ENCODE data around the gene PAQR8. TPM values are rescaled to one million over a fixed set of nuclear protein-coding genes. Genes with fewer than 3 reads are reported as not detected.

PAQR8 gene
- total and polyA plus RNA-seq, 2 of the 13 experiments (the other 11 are each of a cell fraction or from before 2014, with no cell fraction given) = 37.7 to 50.7 TPM

- TF ChIP-seq ZMAT5 (CRISPR knock-in tag; IDR thresholded peaks at IDR 0.05; ENCODE audit: borderline replicate concordance, low read depth) (no peak), MED13 (CRISPR knock-in tag; IDR thresholded peaks at IDR 0.05) (no peak), IKZF5 (CRISPR knock-in tag; IDR thresholded peaks at IDR 0.05) (peak; percentile 45; the same call in 1 of the 2 replicates), RFX1 (IDR thresholded peaks at IDR 0.05) (no peak), ZNF484 (CRISPR knock-in tag; IDR thresholded peaks at IDR 0.05; ENCODE audit: borderline replicate concordance, low read depth) (no peak), HNRNPK (IDR thresholded peaks at IDR 0.05; ENCODE audit: low read depth, low read length, poor library complexity, severe bottlenecking) (no peak), LCORL (IDR thresholded peaks at IDR 0.05) (no peak), LCORL (CRISPR knock-in tag; IDR thresholded peaks at IDR 0.05) (no peak), FOXJ3 (CRISPR knock-in tag; IDR thresholded peaks at IDR 0.05; ENCODE audit: borderline replicate concordance) (peak; percentile 79; the same call in 1 of the 2 replicates), ZNF235 (CRISPR knock-in tag; IDR thresholded peaks at IDR 0.05; ENCODE audit: borderline replicate concordance) (no peak), NCOA5 (CRISPR knock-in tag; IDR thresholded peaks at IDR 0.05) (no peak), ZBTB37 (CRISPR knock-in tag; IDR thresholded peaks at IDR 0.05) (no peak), GRHL1 (CRISPR knock-in tag; conservative IDR thresholded peaks at IDR 0.05) (no peak), TBX3 (IDR thresholded peaks at IDR 0.05; ENCODE audit: borderline replicate concordance) (no peak), ZNF572 (CRISPR knock-in tag; IDR thresholded peaks at IDR 0.05) (no peak), ZNF746 (CRISPR knock-in tag; IDR thresholded peaks at IDR 0.05) (no peak), ELK4 (CRISPR knock-in tag; IDR thresholded peaks at IDR 0.05; ENCODE audit: borderline replicate concordance) (no peak), AHR (CRISPR knock-in tag; IDR thresholded peaks at IDR 0.05) (no peak), PAF1 (CRISPR knock-in tag; IDR thresholded peaks at IDR 0.05) (0 out of 2 replicates have a peak, but pooled peaks have one; percentile 69), MAZ (IDR thresholded peaks at IDR 0.05; ENCODE audit: borderline replicate concordance, low read depth, low read length) (no peak), MAZ (CRISPR knock-in tag; IDR thresholded peaks at IDR 0.05; ENCODE audit: low read depth) (peak; percentile 39; the same call in 1 of the 2 replicates), ARID2 (CRISPR knock-in tag; IDR thresholded peaks at IDR 0.05; ENCODE audit: borderline replicate concordance) (no peak), ZSCAN31 (CRISPR knock-in tag; IDR thresholded peaks at IDR 0.05; ENCODE audit: low read depth) (peak; percentile 53; the same call in 1 of the 2 replicates), IRX3 (CRISPR knock-in tag; IDR thresholded peaks at IDR 0.05; ENCODE audit: borderline replicate concordance, low read depth) (no peak; the same call in 1 of the 2 replicates), CHD2 (IDR thresholded peaks at IDR 0.05; ENCODE audit: low read depth, low read length) (no peak), ZFX (CRISPR knock-in tag; IDR thresholded peaks at IDR 0.05; ENCODE audit: low read depth) (no peak)
These were observed 9.8 kb downstream of the PAQR8 start (continued) for GRCh38 chr6:52371656-52372191.
